Endothelial cell of umbilical vein (primary cell): ENCODE data around the gene ANO1.
"Not testable (repeated sequence)": the region's sequence is repeated elsewhere in the genome, so short reads cannot be mapped to it uniquely, and the experiment has no call there.

Source experiments
- EZH2 ChIP-seq: IDR thresholded peaks from 2 replicates; pipeline ENCODE4 v1.6.1; 2012; ENCODE audit warnings: borderline replicate concordance, low read depth, mild to moderate bottlenecking, moderate library complexity, low read length, inconsistent platforms; ENCODE audit not compliant: severe bottlenecking
- JUN ChIP-seq: IDR thresholded peaks from 2 replicates; pipeline ENCODE4 v1.6.1; 2011; ENCODE audit warnings: borderline replicate concordance, low read depth; ENCODE audit not compliant: insufficient read length, insufficient read depth
- POLR2A ChIP-seq: IDR thresholded peaks from 2 replicates; pipeline ENCODE4 v1.6.1; 2012; ENCODE audit warnings: low read depth, mild to moderate bottlenecking, control low read depth, low read length
- POLR2AphosphoS5 ChIP-seq: IDR thresholded peaks from 2 replicates; pipeline ENCODE4 v1.6.1; 2012; ENCODE audit warnings: low read depth, mild to moderate bottlenecking, control low read depth, low read length, moderate library complexity; ENCODE audit not compliant: insufficient read depth
- TF ChIP-seq, protein P1 (sequence below), 2 donors: IDR thresholded peaks; 1 replicate in 1 of 2; 2 replicates in 1 of 2; pipeline ENCODE4 v1.5.1; 2011; ENCODE audit warnings: low read length in 2 of 2, mild to moderate bottlenecking in 2 of 2, moderate library complexity in 2 of 2, control low read depth in 1 of 2, inconsistent platforms in 1 of 2, low read depth in 1 of 2; ENCODE audit not compliant: insufficient read depth in 1 of 2; ENCODE audit errors: extremely low read depth in 1 of 2
- TF ChIP-seq, protein P2 (sequence below): IDR thresholded peaks from 2 replicates; pipeline ENCODE4 v1.6.1; 2011; ENCODE audit not compliant: insufficient read depth, insufficient read length

DNA sequence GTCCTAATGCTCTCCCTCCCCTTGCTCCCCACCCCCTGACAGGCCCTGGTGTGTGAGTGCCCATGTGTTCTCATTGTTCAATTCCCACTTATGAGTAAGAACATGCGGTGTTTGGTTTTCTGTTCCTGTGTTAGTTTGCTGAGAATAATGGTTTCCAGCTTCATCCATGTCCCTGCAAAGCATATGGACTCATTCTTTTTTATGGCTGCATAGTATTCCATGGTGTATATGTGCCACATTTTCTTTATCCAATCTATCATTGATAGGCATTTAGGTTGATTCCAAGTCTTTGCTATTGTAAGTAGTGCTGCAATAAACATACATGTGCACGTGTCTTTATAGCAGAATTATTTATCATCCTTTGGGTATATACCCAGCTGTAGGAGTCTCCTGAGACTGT is 42.5 kb upstream of the ANO1 start:
- TF ChIP-seq, protein P1, sequence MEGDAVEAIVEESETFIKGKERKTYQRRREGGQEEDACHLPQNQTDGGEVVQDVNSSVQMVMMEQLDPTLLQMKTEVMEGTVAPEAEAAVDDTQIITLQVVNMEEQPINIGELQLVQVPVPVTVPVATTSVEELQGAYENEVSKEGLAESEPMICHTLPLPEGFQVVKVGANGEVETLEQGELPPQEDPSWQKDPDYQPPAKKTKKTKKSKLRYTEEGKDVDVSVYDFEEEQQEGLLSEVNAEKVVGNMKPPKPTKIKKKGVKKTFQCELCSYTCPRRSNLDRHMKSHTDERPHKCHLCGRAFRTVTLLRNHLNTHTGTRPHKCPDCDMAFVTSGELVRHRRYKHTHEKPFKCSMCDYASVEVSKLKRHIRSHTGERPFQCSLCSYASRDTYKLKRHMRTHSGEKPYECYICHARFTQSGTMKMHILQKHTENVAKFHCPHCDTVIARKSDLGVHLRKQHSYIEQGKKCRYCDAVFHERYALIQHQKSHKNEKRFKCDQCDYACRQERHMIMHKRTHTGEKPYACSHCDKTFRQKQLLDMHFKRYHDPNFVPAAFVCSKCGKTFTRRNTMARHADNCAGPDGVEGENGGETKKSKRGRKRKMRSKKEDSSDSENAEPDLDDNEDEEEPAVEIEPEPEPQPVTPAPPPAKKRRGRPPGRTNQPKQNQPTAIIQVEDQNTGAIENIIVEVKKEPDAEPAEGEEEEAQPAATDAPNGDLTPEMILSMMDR (IDR thresholded peaks at IDR 0.05; ENCODE audit: extremely low read depth in 1 of 2, insufficient read depth in 1 of 2, low read depth in 1 of 2, low read length in 2 of 2), result not testable (repeated sequence)
- TF ChIP-seq EZH2, POLR2A, JUN, POLR2AphosphoS5: not testable (repeated sequence)
- TF ChIP-seq, protein P2, sequence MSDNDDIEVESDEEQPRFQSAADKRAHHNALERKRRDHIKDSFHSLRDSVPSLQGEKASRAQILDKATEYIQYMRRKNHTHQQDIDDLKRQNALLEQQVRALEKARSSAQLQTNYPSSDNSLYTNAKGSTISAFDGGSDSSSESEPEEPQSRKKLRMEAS, result not testable (repeated sequence)
